GM18861 (cell line): ENCODE data around the gene ROBO2.
"Not testable (repeated sequence)": the region's sequence is repeated elsewhere in the genome, so short reads cannot be mapped to it uniquely, and the experiment has no call there.

Source experiments
- ATAC-seq: cut with Tn5 transposase; IDR thresholded peaks from one replicate; pipeline ENCODE4 v1.9.1; 2021; ENCODE audit not compliant: unreplicated experiment

Gene ROBO2

GRCh38 chr3:77404871-77405270, 365.0 kb downstream of the ROBO2 start:
- no peak for ATAC-seq

- ATAC-seq: no peak
These were observed 367.5 kb downstream of the ROBO2 start for GRCh38 chr3:77407441-77407840.

DNA sequence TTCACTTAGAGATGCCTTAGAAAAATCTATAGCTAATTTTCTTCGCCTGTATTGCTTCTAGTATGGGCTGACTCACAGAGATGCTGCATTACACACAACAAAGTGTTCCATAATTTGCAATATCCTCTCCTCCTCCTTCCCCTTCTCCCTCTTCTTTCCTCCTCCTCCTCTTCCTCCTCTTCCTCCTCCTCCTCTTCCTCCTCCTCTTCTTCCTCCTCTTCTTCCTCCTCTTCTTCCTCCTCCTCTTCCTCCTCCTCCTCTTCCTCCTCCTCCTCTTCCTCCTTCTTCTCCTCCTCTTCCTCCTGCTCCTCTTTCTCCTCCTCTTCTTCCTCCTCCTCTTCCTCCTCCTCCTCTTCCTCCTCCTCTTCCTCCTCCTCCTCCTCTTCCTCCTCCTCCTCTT, 370.4 kb downstream of the ROBO2 start:
- ATAC-seq: not testable (repeated sequence)

GRCh38 chr3:77411334-77411733, 371.4 kb downstream of the ROBO2 start:
- no peak for ATAC-seq

- ATAC-seq: no peak
These were observed 372.1 kb downstream of the ROBO2 start for GRCh38 chr3:77412021-77412438.

DNA sequence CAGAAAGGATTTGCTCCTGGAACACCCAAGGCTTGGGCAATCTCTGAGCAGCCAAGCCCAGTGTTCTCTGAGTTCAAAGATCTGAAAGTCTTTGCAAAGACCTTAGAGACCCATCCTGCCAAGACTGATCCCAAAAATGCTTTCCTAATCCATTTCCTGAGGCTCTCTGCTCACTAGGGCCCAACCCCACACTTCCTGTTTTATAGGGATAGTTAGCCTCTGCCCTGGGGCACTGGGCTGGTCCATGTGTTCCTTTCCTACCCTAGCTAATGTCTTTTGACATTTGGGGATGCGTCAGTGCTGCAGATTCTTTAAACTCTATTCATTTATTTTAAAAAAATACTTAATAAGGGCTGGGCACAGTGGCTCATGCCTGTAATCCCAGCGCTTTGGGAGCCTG, 372.7 kb downstream of the ROBO2 start:
- ATAC-seq: no peak

DNA sequence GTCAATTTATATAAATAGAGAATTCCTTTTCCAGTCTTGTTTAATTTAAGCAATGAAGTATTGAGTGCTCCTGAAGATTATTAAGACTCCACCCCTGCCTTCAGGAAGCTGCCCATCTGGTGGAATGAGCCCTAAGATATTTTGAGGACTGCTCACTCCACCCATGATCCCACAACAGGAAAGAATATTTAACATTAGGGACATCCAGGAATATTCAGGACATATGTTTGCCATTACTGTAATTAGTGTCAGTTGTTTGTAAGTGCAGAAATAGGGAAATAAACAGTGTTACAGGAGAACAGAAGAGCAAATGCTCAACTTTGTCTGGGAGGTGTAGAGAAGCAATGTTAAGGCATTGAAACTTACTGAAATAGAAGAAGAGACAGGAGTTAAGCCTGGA, 375.0 kb downstream of the ROBO2 start:
- no peak for ATAC-seq

- ATAC-seq: no peak
These were observed 380.4 kb downstream of the ROBO2 start for GRCh38 chr3:77420336-77420735.

DNA sequence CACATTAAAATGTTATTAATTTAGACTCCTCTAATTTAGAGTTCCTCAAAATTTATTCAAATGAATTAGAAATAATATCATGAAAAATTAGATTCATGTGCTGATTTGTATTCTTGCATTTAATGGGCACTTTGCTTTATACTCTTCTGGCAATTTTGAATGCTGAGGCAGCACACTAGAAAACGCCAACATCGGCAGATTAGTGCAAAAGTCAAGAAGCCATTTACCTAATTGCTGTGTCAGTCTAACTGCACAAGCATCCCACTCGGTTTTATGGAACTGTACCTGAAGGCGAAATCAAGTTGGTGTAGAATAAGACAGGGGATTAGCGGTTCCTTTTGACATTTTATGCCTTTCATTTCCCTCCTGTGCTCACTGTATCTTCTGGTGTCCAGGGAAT, 382.0 kb downstream of the ROBO2 start:
- ATAC-seq: no peak

- ATAC-seq: no peak
These were observed 386.6 kb downstream of the ROBO2 start for GRCh38 chr3:77426531-77426930.

- no peak for ATAC-seq
These were observed 387.6 kb downstream of the ROBO2 start for GRCh38 chr3:77427528-77427927.

DNA sequence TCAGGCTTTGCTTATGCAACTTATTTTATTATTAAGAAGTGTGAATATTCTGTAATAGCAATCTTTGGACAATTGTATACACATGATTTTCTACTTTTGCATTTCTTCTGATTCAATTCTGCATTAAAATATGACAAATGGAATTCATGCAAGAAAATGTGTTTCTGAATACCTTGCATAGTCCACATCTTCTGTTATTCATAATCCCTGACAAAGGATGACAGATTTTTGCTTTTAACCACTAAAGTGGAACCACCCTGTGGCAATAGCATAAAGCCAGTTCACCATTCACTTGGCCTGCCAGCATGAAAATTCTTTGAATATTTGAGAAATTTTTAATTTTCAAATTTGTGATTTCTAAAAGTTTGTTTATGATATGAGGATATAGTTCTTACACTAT, 397.0 kb downstream of the ROBO2 start:
- ATAC-seq: no peak

DNA sequence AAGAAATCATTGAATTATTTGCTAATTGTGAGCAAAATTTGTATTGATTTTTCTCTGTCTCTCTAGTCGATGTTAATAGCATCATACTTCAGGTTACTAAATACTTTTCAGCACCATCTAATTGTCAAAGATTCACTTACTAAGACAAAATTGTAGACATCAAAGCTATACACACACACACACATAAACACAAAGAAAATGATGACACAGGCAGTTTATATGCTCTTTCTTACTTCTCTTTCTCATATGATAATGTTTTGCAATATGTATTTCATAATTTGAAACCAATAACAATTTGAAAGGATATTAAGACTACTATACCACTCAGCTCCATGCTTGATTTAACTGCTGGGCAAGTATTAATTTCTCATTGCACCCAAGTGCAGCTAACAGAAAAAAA, 406.2 kb downstream of the ROBO2 start:
- ATAC-seq: no peak

GRCh38 chr3:77446761-77447160, 406.9 kb downstream of the ROBO2 start:
- no peak for ATAC-seq

DNA sequence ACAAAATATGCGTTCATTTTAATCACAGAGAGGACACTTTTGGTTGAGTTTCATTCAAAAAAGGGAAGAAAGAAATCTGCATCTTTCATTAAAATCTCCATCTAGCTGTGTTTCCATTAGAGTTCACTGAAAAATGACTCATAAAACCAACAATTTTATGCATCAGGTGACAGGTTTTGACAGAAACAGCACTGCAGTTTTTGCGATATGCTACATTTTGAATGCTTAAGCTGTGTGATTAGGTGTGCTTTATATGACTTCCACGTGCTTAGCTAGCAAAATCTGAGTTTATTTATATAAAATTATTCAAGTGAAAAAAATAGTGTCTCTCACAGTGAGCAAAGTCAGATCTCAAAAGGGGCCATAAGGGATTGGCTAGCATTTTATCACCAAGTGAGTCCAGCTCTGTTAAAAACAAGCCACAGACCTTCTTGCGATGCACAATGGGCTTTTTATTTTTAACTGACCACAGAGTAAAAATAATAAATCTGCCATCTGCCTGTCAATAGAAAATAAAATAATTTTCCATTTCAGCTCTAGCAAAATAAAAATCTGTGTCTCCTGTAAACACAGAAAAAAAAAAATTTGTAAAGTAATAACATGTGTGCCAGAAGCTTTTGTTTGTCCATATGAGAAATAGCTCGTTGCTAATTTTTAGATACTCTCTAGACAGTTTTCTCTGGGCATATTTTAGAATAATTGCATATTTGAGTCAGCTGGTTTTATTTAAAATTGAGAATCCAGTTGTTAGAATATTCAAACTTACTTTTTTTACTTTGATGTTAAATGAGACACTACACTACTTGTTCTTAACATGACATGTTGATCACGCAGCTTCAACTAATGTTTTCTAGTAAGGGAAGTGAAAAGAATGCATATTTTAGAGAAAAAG, 409.8 kb downstream of the ROBO2 start:
- no peak for ATAC-seq

GRCh38 chr3:77456431-77456830, 416.5 kb downstream of the ROBO2 start:
- no peak for ATAC-seq

GRCh38 chr3:77456906-77457305, 417.0 kb downstream of the ROBO2 start:
- ATAC-seq: no peak

DNA sequence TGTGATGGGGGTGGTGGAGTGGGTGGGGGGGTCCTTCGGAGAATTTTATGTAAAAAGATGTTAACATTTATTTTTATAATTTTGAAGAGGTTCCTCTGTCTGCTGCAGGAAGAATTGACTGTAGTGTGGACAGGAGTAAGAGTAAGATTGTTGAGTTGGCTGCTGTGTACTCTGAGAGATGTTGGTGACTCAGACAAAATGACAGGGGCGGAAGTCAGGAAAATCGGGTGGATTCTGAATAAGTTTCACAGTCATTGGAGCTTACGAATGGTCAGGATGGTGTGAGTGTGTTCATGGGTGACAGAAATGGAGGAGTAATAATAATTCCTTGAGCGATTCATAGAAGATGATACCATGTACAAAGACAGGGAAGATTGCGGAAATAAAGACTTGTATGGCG, 420.0 kb downstream of the ROBO2 start:
- ATAC-seq: no peak

DNA sequence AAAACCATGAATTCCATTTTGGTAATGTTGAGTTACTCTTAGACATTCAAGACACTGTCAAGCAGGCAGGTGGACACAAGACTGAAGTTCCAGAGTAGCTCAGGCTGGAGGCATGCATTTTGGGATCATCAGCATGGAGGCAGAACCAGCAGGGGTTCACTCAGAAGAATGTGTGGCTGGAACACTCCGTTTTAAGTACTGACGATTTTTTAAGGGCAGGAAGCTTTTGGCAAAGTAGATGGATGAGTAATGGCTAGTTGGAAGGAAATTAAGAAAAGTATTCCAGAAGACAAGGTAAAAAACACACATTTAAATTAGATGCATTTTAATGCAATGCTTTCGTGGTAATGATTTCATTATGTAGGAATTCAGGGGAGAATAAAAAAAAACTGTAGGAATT, 420.4 kb downstream of the ROBO2 start:
- ATAC-seq: no peak

- ATAC-seq: no peak
These were observed 423.1 kb downstream of the ROBO2 start for GRCh38 chr3:77462951-77463350.

DNA sequence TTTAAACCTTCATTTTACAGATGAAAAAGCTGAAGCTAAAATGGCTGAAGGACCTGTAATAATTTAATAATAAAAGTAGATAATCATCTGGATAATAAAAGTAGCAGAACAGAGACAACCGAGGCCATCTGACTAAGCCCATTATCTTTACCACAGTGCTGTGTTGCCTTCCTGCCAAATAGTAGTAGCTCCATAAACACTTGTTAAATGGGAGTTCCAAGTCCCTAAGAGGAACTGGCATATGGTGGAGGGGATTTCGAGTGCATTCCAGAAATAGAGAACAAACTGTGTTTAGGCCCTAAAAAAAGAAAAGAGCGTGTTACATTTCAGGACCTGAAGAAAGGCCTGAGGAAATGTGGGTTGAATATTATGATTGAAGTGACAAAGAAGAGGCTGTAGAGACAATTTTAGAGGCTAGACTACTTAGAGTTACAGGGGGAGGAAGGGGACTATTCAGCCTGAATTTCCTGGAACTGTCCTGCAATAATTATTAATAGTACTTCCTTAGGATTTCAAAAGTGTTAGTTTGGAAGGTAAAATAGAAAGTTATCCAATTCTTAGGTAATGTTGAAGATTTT, 424.3 kb downstream of the ROBO2 start:
- no peak for ATAC-seq

GRCh38 chr3:77466562-77467115, 426.7 kb downstream of the ROBO2 start:
- no peak for ATAC-seq
